GM21786 (cell line): ENCODE results near the gene BARX1.

ENCODE experiments used
- ATAC-seq: cut with Tn5 transposase; IDR thresholded peaks from one replicate; pipeline ENCODE4 v1.9.1; 2021; ENCODE audit not compliant: unreplicated experiment

Gene BARX1

DNA sequence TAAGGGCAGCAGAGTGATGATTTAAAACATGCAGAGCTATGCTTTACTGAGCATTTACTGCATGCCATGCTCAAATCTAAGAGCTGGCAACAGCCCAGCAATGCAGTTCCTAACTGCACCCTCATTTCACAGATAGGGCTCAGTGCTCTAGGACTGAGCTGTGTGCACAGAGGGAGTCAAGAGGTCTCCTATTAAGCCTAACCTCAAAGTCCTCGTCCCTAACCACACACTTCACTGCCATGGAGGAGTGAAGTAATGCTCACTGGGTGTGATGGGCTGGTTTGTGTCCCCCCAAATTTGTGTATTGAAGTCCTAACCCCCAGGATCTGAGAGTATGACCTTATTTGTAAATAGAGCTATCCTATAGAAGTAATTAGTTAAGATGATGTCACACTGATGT lies 25.9 kb downstream of the BARX1 start:
- ATAC-seq = no peak

DNA sequence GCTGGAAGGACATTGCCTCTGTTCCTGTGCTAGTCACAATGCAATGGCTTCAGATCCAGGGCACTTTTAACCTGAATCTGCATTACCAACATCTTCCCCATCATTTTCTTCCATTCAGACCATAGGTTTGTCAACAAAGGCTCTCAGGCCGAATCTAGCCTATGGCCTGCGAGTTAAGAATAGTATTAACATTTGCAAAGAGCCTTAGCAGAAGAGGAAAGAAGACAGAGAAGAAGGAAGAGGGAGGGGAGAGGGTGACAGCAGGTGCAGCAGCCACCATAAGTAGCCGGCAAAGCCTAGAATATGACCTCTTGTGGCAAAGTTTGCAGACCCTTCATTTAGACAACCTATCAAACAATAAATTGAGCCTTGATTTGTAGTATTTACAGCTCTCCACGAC lies 32.6 kb downstream of the BARX1 start:
- no peak for ATAC-seq

DNA sequence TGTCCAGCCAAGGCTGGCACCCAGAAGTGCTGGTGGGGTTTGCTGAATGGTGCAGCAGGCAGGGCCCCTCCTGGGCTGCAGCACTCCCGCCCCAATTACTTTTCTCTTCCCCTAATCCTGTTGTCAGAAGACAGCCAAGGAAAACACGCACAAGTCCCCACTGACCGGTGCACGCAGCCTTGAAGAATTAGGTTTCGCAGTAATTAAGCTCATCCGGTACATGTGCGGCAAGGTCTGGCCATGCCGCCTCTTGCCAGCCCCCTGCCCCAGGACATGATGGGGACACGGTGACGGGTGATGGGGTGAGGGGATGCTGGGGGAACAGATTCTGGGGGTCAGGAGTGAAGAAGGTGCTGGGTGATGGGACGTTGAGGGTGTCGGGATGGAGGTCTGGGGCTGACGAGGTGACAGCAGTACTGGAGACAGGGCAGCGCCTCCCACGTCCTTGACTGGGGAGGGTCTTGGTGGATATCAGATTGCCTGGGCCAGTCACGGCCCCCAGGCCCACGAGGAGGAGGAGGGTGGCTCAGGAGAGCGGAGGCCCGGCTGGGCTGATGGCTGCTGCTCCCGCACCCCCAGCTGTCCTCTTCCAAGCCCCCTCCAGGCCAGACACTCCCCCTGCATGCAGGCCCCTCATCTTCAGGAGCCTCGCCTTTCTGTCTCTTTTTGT lies 34.9 kb downstream of the BARX1 start:
- ATAC-seq = no peak

GRCh38 chr9:93918061-93918460 lies 37.1 kb downstream of the BARX1 start:
- ATAC-seq = no peak

DNA sequence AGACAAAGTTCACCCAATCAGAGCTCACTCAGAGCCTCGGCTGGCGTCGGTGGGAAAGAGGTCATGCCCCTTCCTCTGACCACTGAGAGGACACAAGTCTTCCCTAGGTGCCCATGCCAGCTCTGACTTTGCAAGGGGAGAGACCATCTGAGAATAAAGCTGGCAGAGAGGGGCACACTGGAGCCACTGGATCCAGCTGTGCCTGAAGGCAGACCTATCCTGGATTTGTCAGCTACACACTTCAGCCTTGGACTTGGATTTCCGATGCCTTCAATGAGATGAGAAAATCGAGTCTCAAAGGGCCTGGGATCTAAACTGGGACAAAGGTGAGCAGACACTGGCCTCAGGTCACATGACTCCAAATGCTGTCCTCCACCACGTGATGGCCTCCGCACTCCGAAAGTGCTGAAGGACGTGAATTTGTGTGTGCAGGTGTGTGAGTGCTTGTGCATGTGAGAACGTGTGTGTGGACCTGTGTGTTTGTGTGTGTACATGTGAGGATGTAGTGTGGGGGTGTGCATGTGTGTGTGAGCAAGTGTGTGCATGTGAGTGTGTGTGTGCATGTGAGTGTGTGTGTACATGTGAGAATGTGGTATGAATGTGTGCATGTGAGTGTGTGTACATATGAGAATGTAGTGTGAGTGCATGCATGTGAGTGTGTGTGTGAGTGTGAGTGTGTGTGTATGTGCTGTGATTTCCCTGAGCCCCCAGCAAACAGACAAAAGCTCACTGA lies 37.9 kb downstream of the BARX1 start:
- ATAC-seq = no peak

DNA sequence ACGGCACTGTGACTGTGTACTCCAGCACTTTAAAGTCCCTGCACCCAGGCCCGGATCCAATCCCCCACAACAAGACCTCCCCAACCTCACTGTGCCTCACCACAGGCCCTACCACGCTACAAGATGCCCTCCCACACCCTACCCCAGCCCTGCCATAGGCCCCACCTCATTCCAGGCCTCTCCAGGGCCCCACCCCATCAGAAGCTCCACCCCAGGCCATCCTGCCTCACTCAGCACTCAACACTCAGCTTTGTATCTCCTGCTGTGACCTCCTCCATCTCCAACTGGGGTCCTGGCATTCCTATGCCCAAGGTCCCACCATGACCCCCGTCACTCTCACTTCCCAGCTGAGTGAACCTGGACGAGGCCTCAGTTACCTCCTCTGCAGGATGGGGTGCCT lies 38.8 kb downstream of the BARX1 start:
- ATAC-seq = no peak

- ATAC-seq = no peak
Observed at GRCh38 chr9:93911801-93912554, 43.2 kb downstream of the BARX1 start.

DNA sequence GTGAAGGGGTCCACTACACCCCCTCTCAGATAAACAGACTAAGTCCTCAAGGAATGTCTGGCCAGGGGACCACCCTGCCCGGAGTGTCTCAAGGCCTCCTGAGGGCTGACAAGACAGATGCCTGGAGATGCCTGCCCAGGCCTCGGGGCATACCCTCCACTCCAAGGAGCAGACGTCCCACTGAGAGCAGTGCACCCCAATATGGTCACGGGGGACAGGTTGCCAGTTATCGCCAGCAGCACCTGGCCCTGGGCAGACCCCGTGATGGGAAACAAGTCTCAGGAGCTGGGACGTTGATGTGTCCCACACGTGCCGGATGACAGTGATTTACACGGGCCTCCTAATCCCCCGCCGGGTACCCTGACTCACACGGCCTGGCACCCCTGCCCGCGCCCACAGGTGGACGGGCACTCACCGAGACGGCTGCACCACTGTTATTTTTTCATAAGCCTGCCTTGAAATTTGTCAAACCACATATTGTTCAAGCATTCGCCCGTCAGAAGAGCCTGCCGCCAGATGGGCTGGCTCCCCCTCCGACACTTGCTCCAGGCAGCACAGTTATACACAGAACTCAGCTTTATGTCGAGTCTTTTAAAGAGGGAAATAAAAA lies 43.9 kb downstream of the BARX1 start:
- ATAC-seq = no peak

DNA sequence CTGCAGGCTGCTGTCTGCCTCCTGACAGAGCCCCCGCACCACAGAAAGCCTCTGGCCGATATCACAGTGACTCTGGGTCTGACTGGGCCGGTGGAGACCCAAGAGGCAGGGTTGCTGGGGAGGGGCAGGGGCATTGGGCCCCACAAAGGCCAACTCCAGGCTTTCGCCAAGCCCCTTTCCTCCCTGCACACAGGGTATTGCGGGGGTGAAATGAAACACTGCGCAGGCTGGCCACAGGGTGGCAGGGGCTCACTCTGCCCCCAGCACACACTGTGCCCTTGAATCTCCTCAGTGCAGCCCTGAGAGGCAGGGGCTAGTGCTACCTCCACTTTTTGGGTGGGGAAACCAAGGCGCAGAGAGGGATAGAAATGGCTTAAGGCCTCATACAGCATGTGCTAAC lies 44.6 kb downstream of the BARX1 start:
- ATAC-seq = no peak

DNA sequence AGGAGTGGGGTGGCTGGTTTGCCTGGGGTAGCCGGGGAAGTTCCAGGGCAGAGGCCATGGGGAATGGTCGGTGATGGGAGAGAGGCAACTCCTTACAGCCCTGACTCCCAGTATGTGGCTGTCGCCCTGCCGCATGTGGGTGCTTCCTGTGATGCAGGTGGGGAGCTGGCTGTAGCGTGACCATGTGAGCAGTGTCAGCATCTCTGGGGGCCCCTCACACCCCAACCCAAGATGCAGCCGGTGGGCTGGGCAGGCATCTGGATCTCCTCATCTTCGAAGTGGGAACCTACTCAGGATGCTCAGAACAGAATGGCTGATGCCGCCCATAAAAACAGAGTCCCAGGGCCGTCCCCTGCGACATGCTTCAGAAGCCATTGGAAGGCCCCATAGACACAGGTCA lies 45.0 kb downstream of the BARX1 start:
- no peak for ATAC-seq

DNA sequence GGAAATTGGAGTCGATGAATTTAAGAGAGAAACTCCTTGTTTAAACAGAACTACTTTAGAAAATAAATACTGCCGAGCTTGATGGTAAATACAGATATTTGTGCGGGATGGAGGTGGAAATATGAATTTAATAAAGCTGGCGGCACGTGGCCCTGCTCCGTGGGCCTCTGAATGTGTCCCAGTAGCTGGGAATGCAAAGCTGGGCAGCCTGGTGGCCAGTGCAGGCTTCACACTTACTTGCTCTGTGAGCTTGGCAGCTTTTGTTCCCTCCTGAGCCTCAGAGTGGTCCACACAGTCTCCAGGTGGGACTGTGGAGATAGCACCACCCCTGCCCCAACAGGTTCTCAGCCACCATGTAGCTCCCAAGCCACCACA lies 45.9 kb downstream of the BARX1 start:
- ATAC-seq = no peak

DNA sequence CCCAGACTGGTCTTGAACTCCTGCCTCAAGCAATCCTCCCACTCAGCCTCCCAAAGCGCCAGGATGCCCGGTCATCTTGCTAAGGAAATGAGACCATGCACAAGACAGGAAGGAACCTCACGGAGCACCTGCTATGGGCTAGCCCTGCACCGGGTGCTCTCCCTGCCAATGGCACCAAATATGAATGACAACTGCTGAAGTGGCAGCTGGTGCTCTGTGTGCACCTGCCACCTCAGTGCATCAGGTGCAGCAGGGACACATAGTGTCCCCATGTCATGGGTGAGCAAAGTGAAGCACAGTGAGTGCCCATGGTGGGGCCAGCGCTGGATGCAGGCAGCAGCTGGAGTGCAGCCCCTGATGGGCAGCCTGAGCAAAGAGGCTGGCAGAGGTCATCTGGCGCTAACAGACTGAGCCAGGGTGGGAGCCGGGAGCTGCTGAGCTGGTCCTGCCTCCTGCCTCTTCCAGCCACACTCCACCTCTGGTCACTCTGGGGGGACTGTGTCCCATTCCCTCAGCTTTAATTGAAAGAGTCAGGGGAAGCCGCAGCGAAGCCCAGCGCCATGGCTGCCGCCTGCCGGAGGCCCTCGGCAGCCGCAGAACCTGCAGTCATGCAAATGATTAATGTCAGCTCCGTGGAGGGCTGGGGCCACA lies 46.4 kb downstream of the BARX1 start:
- no peak for ATAC-seq

GRCh38 chr9:93907551-93908199 lies 47.5 kb downstream of the BARX1 start:
- ATAC-seq = no peak

GRCh38 chr9:93906195-93906880 lies 48.8 kb downstream of the BARX1 start:
- ATAC-seq = no peak

GRCh38 chr9:93905473-93906133 lies 49.6 kb downstream of the BARX1 start:
- ATAC-seq = no peak

DNA sequence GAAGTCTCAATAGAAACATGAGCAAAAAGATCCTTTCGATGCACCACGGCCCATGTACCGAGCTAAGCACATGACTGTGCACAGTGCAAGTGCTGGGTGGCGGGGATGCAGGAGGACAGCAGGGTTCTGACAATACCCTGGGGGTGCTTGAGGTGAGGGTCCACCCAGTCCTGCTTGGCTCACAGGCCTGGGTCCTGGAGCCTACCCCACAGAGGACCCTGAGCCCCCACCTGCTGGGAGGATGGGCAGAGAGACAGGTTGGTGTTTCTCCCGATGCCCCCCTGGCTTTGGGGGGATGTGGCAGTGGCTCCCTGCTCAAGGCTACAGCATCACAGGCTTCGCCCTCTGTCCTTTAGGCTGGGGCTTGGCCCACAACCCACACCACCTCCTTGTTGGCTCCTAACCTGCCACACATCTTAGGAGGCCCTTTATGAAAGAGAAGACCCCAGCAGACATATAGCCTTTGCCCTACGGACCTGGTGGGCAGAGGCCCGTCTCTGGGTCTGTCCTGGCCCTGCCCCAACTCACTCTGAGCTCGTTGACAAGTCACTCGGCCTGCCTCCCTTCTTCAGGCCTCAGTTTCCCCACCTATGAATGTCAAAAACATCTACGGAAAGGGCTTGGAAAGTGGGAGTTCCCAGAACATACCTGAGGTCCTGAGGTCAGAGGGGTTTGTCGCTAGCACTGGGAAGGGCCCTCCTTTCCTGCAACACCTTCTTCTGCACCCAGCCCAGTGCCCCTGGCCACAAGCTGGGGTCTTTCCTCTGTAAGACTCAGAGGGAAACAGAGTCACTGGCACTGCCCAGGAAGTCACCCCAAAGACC lies 50.3 kb downstream of the BARX1 start:
- ATAC-seq = no peak

- no peak for ATAC-seq
Observed at GRCh38 chr9:93903886-93904648, 51.1 kb downstream of the BARX1 start.
